ENCODE results near the gene REEP1. TPM values are rescaled to one million over a fixed set of nuclear protein-coding genes. Genes with fewer than 3 reads are reported as not detected.

Gene REEP1
- polyA plus RNA-seq, 4 donors, result 5.9 to 16.8 (median 8.8) TPM

- no peak for FAIRE-seq
- Histone ChIP-seq H3K27ac (ENCODE audit: low read depth in 1 of 3, low read length in 2 of 3) (no peak overlapping the region), H3K4me1 (ENCODE audit: control insufficient read depth in 3 of 3, insufficient read depth in 2 of 3, low read depth in 1 of 3, low read length in 2 of 3) (peaks cover 2 to 23% (median 5%) of the 10 kb centered on the region in 3 donors), H3K9me3 (ENCODE audit: control insufficient read depth in 2 of 2, insufficient read depth in 1 of 2, low read depth in 1 of 2, low read length in 1 of 2) (peaks cover 0 to 4% of the 10 kb centered on the region in 2 donors), H3K27me3 (ENCODE audit: control insufficient read depth in 3 of 3, insufficient read depth in 3 of 3, low read length in 3 of 3) (no peaks in the 10 kb centered on the region), H3K4me3 (ENCODE audit: low read depth in 1 of 3, low read length in 3 of 3) (no peak overlapping the region), H3K36me3 (ENCODE audit: control insufficient read depth in 3 of 3, insufficient read depth in 2 of 3, low read depth in 1 of 3, low read length in 3 of 3) (no peaks in the 10 kb centered on the region)
- WGBS, 3 donors, result 49 to 58% (median 51%) methylated on average over 4 of the region's 4 CpGs
- DNase-seq, result no peak
Measured at GRCh38 chr2:86372133-86372532, 34.7 kb upstream of the REEP1 start.

DNA sequence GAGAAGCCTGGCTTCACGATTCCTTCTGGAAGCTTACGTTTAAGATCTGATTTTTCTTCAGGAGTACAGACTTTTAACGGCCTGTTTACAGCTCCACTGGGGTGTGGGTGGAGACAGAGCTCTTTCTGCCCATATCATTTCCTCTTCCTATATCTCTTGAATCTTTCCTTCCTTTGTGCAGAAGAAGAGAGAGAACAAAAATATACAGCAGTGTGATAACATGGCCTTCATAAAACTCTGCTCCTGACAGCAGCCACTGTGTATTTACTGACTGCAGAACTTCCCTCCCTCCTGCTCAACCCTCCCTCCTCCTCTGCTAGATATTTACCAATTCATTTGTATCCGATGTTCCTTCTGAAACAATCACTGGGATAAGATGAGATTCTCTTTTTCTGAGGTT lies 34.1 kb upstream of the REEP1 start:
- H3K9me3 ChIP-seq (ENCODE audit: control insufficient read depth in 2 of 2, insufficient read depth in 1 of 2, low read depth in 1 of 2, low read length in 1 of 2), result peaks cover 0 to 4% of the 10 kb centered on the region in 2 donors
- H3K27ac ChIP-seq (ENCODE audit: low read depth in 1 of 3, low read length in 2 of 3), result no peak overlapping the region
- no peaks in the 10 kb centered on the region for H3K36me3 ChIP-seq (ENCODE audit: control insufficient read depth in 3 of 3, insufficient read depth in 2 of 3, low read depth in 1 of 3, low read length in 3 of 3)
- H3K27me3 ChIP-seq (ENCODE audit: control insufficient read depth in 3 of 3, insufficient read depth in 3 of 3, low read length in 3 of 3), result no peaks in the 10 kb centered on the region
- no peak overlapping the region for H3K4me3 ChIP-seq (ENCODE audit: low read depth in 1 of 3, low read length in 3 of 3)
- no peak for FAIRE-seq
- peak in 1 of 2 donors; percentile 25 for DNase-seq
- H3K4me1 ChIP-seq (ENCODE audit: control insufficient read depth in 3 of 3, insufficient read depth in 2 of 3, low read depth in 1 of 3, low read length in 2 of 3), result peaks cover 2 to 27% (median 5%) of the 10 kb centered on the region in 3 donors
- WGBS, 3 donors, result 13 to 24% (median 17%) methylated on average over 4 of the region's 4 CpGs

- WGBS, 3 donors, result 93 to 95% (median 95%) methylated on average over 3 of the region's 3 CpGs
- peaks cover 2 to 31% (median 5%) of the 10 kb centered on the region in 3 donors for H3K4me1 ChIP-seq (ENCODE audit: control insufficient read depth in 3 of 3, insufficient read depth in 2 of 3, low read depth in 1 of 3, low read length in 2 of 3)
- H3K36me3 ChIP-seq (ENCODE audit: control insufficient read depth in 3 of 3, insufficient read depth in 2 of 3, low read depth in 1 of 3, low read length in 3 of 3), result no peaks in the 10 kb centered on the region
- H3K27ac ChIP-seq (ENCODE audit: low read depth in 1 of 3, low read length in 2 of 3), result no peak overlapping the region
- H3K4me3 ChIP-seq (ENCODE audit: low read depth in 1 of 3, low read length in 3 of 3), result no peak overlapping the region
- no peak for FAIRE-seq
- H3K27me3 ChIP-seq (ENCODE audit: control insufficient read depth in 3 of 3, insufficient read depth in 3 of 3, low read length in 3 of 3), result no peaks in the 10 kb centered on the region
- peak in 1 of 2 donors; percentile 23 for DNase-seq
- peaks cover 0 to 4% of the 10 kb centered on the region in 2 donors for H3K9me3 ChIP-seq (ENCODE audit: control insufficient read depth in 2 of 2, insufficient read depth in 1 of 2, low read depth in 1 of 2, low read length in 1 of 2)
Measured at GRCh38 chr2:86370579-86370978, 33.2 kb upstream of the REEP1 start.

- Histone ChIP-seq H3K9me3 (ENCODE audit: control insufficient read depth in 2 of 2, insufficient read depth in 1 of 2, low read depth in 1 of 2, low read length in 1 of 2) (peaks cover 0 to 4% of the 10 kb centered on the region in 2 donors), H3K27ac (ENCODE audit: low read depth in 1 of 3, low read length in 2 of 3) (peak overlapping the region in 2 of 3 donors; percentile 18 to 46), H3K27me3 (ENCODE audit: control insufficient read depth in 3 of 3, insufficient read depth in 3 of 3, low read length in 3 of 3) (no peaks in the 10 kb centered on the region), H3K4me1 (ENCODE audit: control insufficient read depth in 3 of 3, insufficient read depth in 2 of 3, low read depth in 1 of 3, low read length in 2 of 3) (peaks cover 2 to 31% (median 5%) of the 10 kb centered on the region in 3 donors), H3K4me3 (ENCODE audit: low read depth in 1 of 3, low read length in 3 of 3) (no peak overlapping the region), H3K36me3 (ENCODE audit: control insufficient read depth in 3 of 3, insufficient read depth in 2 of 3, low read depth in 1 of 3, low read length in 3 of 3) (no peaks in the 10 kb centered on the region)
- peak; percentile 51 to 74 for DNase-seq
- 5 to 7% (median 6%) methylated on average over 12 to 14 of the region's 14 CpGs for WGBS, 3 donors
- no peak for FAIRE-seq
Measured at GRCh38 chr2:86368161-86368824, 30.9 kb upstream of the REEP1 start.

- no peak overlapping the region for H3K4me3 ChIP-seq (ENCODE audit: low read depth in 1 of 3, low read length in 3 of 3)
- peaks cover 0 to 4% of the 10 kb centered on the region in 2 donors for H3K9me3 ChIP-seq (ENCODE audit: control insufficient read depth in 2 of 2, insufficient read depth in 1 of 2, low read depth in 1 of 2, low read length in 1 of 2)
- peaks cover 2 to 27% (median 5%) of the 10 kb centered on the region in 3 donors for H3K4me1 ChIP-seq (ENCODE audit: control insufficient read depth in 3 of 3, insufficient read depth in 2 of 3, low read depth in 1 of 3, low read length in 2 of 3)
- DNase-seq (peak; percentile 53 to 76), FAIRE-seq (no peak)
- H3K27ac ChIP-seq (ENCODE audit: low read depth in 1 of 3, low read length in 2 of 3), result peak overlapping the region in 2 of 3 donors; percentile 18 to 46
- no peaks in the 10 kb centered on the region for H3K27me3 ChIP-seq (ENCODE audit: control insufficient read depth in 3 of 3, insufficient read depth in 3 of 3, low read length in 3 of 3)
- H3K36me3 ChIP-seq (ENCODE audit: control insufficient read depth in 3 of 3, insufficient read depth in 2 of 3, low read depth in 1 of 3, low read length in 3 of 3), result no peaks in the 10 kb centered on the region
Measured at GRCh38 chr2:86367499-86367777, 30.0 kb upstream of the REEP1 start.

DNA sequence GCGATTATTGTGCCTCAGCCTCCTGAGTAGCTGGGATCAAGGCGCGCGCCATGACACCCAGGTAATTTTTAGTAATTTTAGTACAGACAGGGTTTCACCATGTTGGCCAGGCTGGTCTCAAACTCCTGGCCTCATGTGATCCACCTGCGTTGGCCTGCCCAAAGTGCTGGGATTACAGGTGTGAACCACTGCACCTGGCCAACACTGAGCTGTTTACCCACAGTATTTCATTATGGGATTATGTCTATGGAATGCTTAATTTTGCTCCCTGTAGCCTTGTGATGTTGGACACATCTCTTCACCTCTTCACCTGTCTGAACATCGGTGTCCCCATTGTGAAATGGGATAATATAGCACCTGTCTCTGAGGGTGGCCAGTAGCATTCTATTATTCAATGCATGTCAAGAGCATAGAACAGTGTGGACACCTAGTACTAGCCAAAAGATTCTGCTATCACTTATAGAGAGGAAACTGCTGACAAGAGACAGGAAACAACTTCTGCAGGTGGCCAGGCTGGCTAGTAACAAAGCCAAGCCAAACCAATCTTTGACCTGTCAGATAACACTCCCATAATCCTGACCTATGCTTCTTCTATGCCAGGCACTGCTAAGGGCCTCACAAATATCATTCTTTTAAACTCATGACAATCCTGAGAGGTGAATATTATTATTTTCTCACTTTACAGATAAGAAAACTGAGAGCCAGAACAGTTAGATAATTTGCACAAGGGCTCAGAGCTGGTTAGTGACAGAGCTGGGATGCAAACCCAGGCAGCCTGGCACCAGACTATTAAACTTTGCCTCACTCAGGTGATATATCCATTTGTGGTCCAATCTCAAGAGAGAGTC lies 29.4 kb upstream of the REEP1 start:
- no peak overlapping the region for H3K4me3 ChIP-seq (ENCODE audit: low read depth in 1 of 3, low read length in 3 of 3)
- DNase-seq (peak; percentile 58 to 87), FAIRE-seq (no peak)
- H3K4me1 ChIP-seq (ENCODE audit: control insufficient read depth in 3 of 3, insufficient read depth in 2 of 3, low read depth in 1 of 3, low read length in 2 of 3), result peaks cover 2 to 27% (median 5%) of the 10 kb centered on the region in 3 donors
- no peaks in the 10 kb centered on the region for H3K27me3 ChIP-seq (ENCODE audit: control insufficient read depth in 3 of 3, insufficient read depth in 3 of 3, low read length in 3 of 3)
- H3K27ac ChIP-seq (ENCODE audit: low read depth in 1 of 3, low read length in 2 of 3), result peak overlapping the region in 2 of 3 donors; percentile 18 to 46
- H3K9me3 ChIP-seq (ENCODE audit: control insufficient read depth in 2 of 2, insufficient read depth in 1 of 2, low read depth in 1 of 2, low read length in 1 of 2), result peaks cover 0 to 4% of the 10 kb centered on the region in 2 donors
- H3K36me3 ChIP-seq (ENCODE audit: control insufficient read depth in 3 of 3, insufficient read depth in 2 of 3, low read depth in 1 of 3, low read length in 3 of 3), result no peaks in the 10 kb centered on the region
- WGBS, 3 donors, result 81 to 85% (median 81%) methylated on average over 6 of the region's 6 CpGs

- Histone ChIP-seq H3K4me3 (ENCODE audit: low read depth in 1 of 3, low read length in 3 of 3) (no peak overlapping the region), H3K9me3 (ENCODE audit: control insufficient read depth in 2 of 2, insufficient read depth in 1 of 2, low read depth in 1 of 2, low read length in 1 of 2) (no peaks in the 10 kb centered on the region), H3K27ac (ENCODE audit: low read depth in 1 of 3, low read length in 2 of 3) (no peak overlapping the region), H3K27me3 (ENCODE audit: control insufficient read depth in 3 of 3, insufficient read depth in 3 of 3, low read length in 3 of 3) (no peaks in the 10 kb centered on the region), H3K36me3 (ENCODE audit: control insufficient read depth in 3 of 3, insufficient read depth in 2 of 3, low read depth in 1 of 3, low read length in 3 of 3) (no peaks in the 10 kb centered on the region), H3K4me1 (ENCODE audit: control insufficient read depth in 3 of 3, insufficient read depth in 2 of 3, low read depth in 1 of 3, low read length in 2 of 3) (peaks cover 2 to 28% (median 5%) of the 10 kb centered on the region in 3 donors)
- FAIRE-seq (no peak), DNase-seq (no peak)
- 82 to 93% (median 92%) methylated on average over 2 of the region's 2 CpGs for WGBS, 3 donors
Measured at GRCh38 chr2:86364894-86365293, 27.5 kb upstream of the REEP1 start.

GRCh38 chr2:86360776-86361175 lies 23.4 kb upstream of the REEP1 start:
- Histone ChIP-seq H3K9me3 (ENCODE audit: control insufficient read depth in 2 of 2, insufficient read depth in 1 of 2, low read depth in 1 of 2, low read length in 1 of 2) (no peaks in the 10 kb centered on the region), H3K36me3 (ENCODE audit: control insufficient read depth in 3 of 3, insufficient read depth in 2 of 3, low read depth in 1 of 3, low read length in 3 of 3) (no peaks in the 10 kb centered on the region), H3K27me3 (ENCODE audit: control insufficient read depth in 3 of 3, insufficient read depth in 3 of 3, low read length in 3 of 3) (no peaks in the 10 kb centered on the region), H3K4me3 (ENCODE audit: low read depth in 1 of 3, low read length in 3 of 3) (no peak overlapping the region), H3K4me1 (ENCODE audit: control insufficient read depth in 3 of 3, insufficient read depth in 2 of 3, low read depth in 1 of 3, low read length in 2 of 3) (peaks cover 0 to 25% (median 2%) of the 10 kb centered on the region in 3 donors), H3K27ac (ENCODE audit: low read depth in 1 of 3, low read length in 2 of 3) (no peak overlapping the region)
- 57 to 64% (median 58%) methylated on average over 7 of the region's 7 CpGs for WGBS, 3 donors
- FAIRE-seq (no peak), DNase-seq (peak in 1 of 2 donors; percentile 45)

Measured in small intestine (tissue), 7 donors.